GM23248 (cell line): ENCODE data around the gene SEC14L5. TPM values are rescaled to one million over a fixed set of nuclear protein-coding genes. Genes with fewer than 3 reads are reported as not detected.

Experiments
- DNase-seq: peaks from one replicate; pipeline ENCODE4 v3.0.0-alpha.2; 2015
- H2AFZ ChIP-seq: fragments of 200-600 bp; sonication (generic); 2 replicates; pipeline ENCODE4 v1.6.1; 2016; ENCODE audit warnings: antibody characterized with exemption
- H3F3A ChIP-seq: fragments of 200-600 bp; sonication (generic); 2 replicates; pipeline ENCODE4 v1.6.1; 2016; ENCODE audit warnings: mild to moderate bottlenecking, antibody characterized with exemption, mixed run types; ENCODE audit not compliant: insufficient read depth
- H3K27ac ChIP-seq: fragments of 200-600 bp; sonication (generic); 2 replicates; pipeline ENCODE4 v1.5.1; 2016; ENCODE audit warnings: mild to moderate bottlenecking
- H3K27me3 ChIP-seq: fragments of 200-600 bp; sonication (generic); replicated peaks from 2 replicates; pipeline ENCODE4 v1.6.1; 2016; ENCODE audit warnings: mild to moderate bottlenecking; ENCODE audit not compliant: insufficient read depth
- H3K36me3 ChIP-seq: fragments of 200-600 bp; sonication (generic); 2 replicates; pipeline ENCODE4 v1.6.1; 2016; ENCODE audit warnings: low read depth, mild to moderate bottlenecking
- H3K4me1 ChIP-seq: fragments of 200-600 bp; sonication (generic); 2 replicates; pipeline ENCODE4 v1.6.1; 2016; ENCODE audit warnings: mild to moderate bottlenecking; ENCODE audit not compliant: insufficient read depth
- H3K4me2 ChIP-seq: fragments of 200-600 bp; sonication (generic); one replicate; pipeline ENCODE4 v1.6.1; 2016; ENCODE audit warnings: mild to moderate bottlenecking; ENCODE audit not compliant: unreplicated experiment
- H3K4me3 ChIP-seq: fragments of 200-600 bp; sonication (generic); 2 replicates; pipeline ENCODE4 v1.5.1; 2016; ENCODE audit warnings: mild to moderate bottlenecking
- H3K79me2 ChIP-seq: fragments of 200-600 bp; sonication (generic); 2 replicates; pipeline ENCODE4 v1.6.1; 2016; ENCODE audit warnings: mild to moderate bottlenecking; ENCODE audit not compliant: insufficient read depth
- H3K9ac ChIP-seq: fragments of 200-600 bp; sonication (generic); 2 replicates; pipeline ENCODE4 v1.6.1; 2016; ENCODE audit warnings: mild to moderate bottlenecking
- H3K9me2 ChIP-seq: fragments of 200-600 bp; sonication (generic); 2 replicates; pipeline ENCODE4 v1.6.1; 2016; ENCODE audit warnings: mixed run types, mild to moderate bottlenecking, moderate library complexity; ENCODE audit not compliant: insufficient read depth
- H3K9me3 ChIP-seq: fragments of 200-600 bp; sonication (generic); one replicate; pipeline ENCODE4 v1.6.1; 2017; ENCODE audit warnings: low read depth
- H4K20me1 ChIP-seq: fragments of 200-600 bp; sonication (generic); 2 replicates; pipeline ENCODE4 v1.6.0; 2016; ENCODE audit not compliant: insufficient read depth
- EZH2 ChIP-seq: fragments of 200-600 bp; sonication (generic); IDR thresholded peaks from 2 replicates; pipeline ENCODE4 v1.6.1; 2018; ENCODE audit warnings: antibody characterized with exemption, mild to moderate bottlenecking; ENCODE audit not compliant: insufficient read depth, poor library complexity, severe bottlenecking
- EZH2phosphoT487 ChIP-seq: fragments of 200-600 bp; sonication (generic); IDR thresholded peaks from 2 replicates; pipeline ENCODE4 v1.6.1; 2018; ENCODE audit warnings: antibody characterized with exemption, moderate library complexity, mild to moderate bottlenecking, low read depth; ENCODE audit not compliant: insufficient read depth
- WGBS, 2 experiments: methylation state at CpG; one replicate each; pipeline ENCODE4 v1.1.6; 2015 to 2017; ENCODE audit warnings: low lambda C conversion rate in 2 of 2, low coverage in 1 of 2; ENCODE audit errors: missing lambda C conversion rate in 2 of 2; 5-methylcytosine and 5-hydroxymethylcytosine counted together
- in situ Hi-C: fragments of 300-500 bp; cut with MboI; formaldehyde crosslinking; loops from 2 replicates; pipeline ENCODE4 v1.15.0; 2020
- polyA plus RNA-seq: library from polyadenylated mRNA; unstranded; fragments of >200 nt; fragmentation: Nextera tagmentation; extraction: Ambion mirVana; gene quantifications from 2 replicates; pipeline ENCODE4 v1.2.1, GENCODE V29; 2016
- total RNA-seq: library from RNA; depleted of rRNA; stranded (reverse); fragments of >200 nt; shearing (Covaris generic); gene quantifications from 2 replicates; pipeline ENCODE4 v1.2.3, GENCODE V29; 2014

SEC14L5 gene
- total and polyA plus RNA-seq, 2 experiments from 2014 or later: not detected

DNA sequence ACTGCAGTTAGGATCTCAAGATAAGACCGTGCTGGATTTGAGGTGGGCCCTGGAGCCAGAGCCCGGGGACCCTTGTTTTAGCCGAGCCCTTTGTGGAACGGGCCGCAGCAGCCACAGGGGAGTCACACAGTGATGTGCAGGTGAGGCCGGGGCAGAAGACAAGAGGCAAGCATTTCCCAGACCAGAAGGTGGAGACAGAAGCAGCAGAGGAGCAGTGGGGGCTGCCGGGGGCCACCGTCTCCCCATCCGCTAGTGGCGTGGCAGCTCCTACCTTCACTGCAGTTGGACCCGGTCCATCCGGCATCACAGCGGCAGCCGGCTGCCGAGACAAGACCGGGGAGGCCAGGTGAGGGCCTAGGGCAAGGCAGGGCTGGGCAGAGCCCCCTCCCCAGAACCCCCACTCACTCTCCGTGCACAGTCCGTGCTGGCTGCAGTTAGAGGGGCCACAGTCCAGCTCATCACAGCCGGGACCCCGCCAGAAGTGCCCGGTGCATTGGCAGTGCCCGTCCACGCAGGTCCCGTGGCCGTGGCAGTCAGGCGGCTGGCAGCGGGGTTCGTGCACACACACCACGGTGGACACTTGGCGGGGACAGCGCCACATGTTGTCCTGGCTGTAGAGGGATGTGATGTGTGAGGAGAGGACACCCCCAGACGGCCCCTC lies 69.6 kb downstream of the SEC14L5 start:
- no peaks in the 10 kb centered on the region for H3K36me3 ChIP-seq
- WGBS, 2 experiments: 94% methylated on average over 32 of the region's 32 CpGs
- H3K9ac ChIP-seq: no peak overlapping the region
- no peaks in the 10 kb centered on the region for H3F3A ChIP-seq
- H4K20me1 ChIP-seq: no peaks in the 10 kb centered on the region
- H3K4me2 ChIP-seq: no peak overlapping the region
- H3K9me3 ChIP-seq: no peaks in the 10 kb centered on the region
- peaks cover 2% of the 10 kb centered on the region for H3K4me1 ChIP-seq
- 0 out of 2 replicates have a peak, but pooled peaks cover 4% of the 10 kb centered on the region for H3K79me2 ChIP-seq
- no peaks in the 10 kb centered on the region for H3K27me3 ChIP-seq
- no peak for TF ChIP-seq EZH2
- TF ChIP-seq EZH2phosphoT487: no peak
- no peak for DNase-seq
- H3K9me2 ChIP-seq: no peaks in the 10 kb centered on the region
- H3K27ac ChIP-seq: no peak overlapping the region
- in situ Hi-C loops: no loop called here
- no peak overlapping the region for H3K4me3 ChIP-seq
- no peak overlapping the region for H2AFZ ChIP-seq

GRCh38 chr16:5028950-5029475 lies 70.9 kb downstream of the SEC14L5 start:
- Histone ChIP-seq H4K20me1 (no peaks in the 10 kb centered on the region), H3K36me3 (no peaks in the 10 kb centered on the region), H3K27ac (no peak overlapping the region), H3K9ac (no peak overlapping the region), H2AFZ (no peak overlapping the region), H3K9me3 (no peaks in the 10 kb centered on the region), H3K4me2 (no peak overlapping the region), H3F3A (no peaks in the 10 kb centered on the region), H3K4me1 (peaks cover 4% of the 10 kb centered on the region), H3K9me2 (no peaks in the 10 kb centered on the region), H3K27me3 (no peaks in the 10 kb centered on the region), H3K4me3 (no peak overlapping the region), H3K79me2 (0 out of 2 replicates have a peak, but pooled peaks cover 4% of the 10 kb centered on the region)
- in situ Hi-C loops: no loop called here
- 91 to 94% methylated on average over 18 of the region's 18 CpGs for WGBS, 2 experiments
- no peak for DNase-seq
- no peak for TF ChIP-seq EZH2phosphoT487
- TF ChIP-seq EZH2: no peak

DNA sequence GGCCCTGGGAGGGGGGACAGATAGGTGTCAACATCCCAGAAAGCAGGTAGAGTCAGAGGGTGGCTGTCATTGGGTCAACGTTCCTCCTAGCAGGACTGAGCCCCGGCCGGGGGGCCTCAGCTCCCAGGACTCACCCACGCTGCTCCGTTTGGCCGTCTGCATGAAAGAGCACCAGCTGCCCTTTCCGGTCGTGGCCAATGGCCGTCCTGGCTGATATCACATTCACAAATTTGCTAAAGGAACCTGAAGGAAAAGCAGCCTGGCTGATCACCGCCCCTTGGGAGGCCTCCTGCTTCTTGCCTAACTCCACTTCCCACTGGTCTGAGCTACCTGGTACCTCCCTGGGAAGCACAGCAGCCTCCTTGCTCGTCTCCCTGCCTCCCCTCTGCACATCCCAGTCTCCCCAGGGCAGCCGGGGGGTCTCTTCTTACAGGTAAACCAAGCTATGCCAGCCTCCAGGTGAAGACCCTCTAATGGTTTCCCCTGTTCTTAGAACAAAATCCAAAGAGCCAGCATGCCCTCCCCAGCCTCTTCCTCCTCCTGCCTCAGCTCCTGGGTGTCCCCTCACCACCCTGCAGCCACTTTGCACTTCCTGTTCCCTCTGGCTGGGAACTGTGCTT lies 72.2 kb downstream of the SEC14L5 start:
- Histone ChIP-seq H3K9ac (no peak overlapping the region), H4K20me1 (no peaks in the 10 kb centered on the region), H3K27me3 (no peaks in the 10 kb centered on the region), H3K27ac (no peak overlapping the region), H3K79me2 (0 out of 2 replicates have a peak, but pooled peaks cover 4% of the 10 kb centered on the region), H3K4me1 (peaks cover 10% of the 10 kb centered on the region), H3K4me2 (no peak overlapping the region), H3K9me3 (no peaks in the 10 kb centered on the region), H2AFZ (no peak overlapping the region), H3K36me3 (no peaks in the 10 kb centered on the region), H3K9me2 (no peaks in the 10 kb centered on the region), H3K4me3 (no peak overlapping the region), H3F3A (no peaks in the 10 kb centered on the region)
- TF ChIP-seq EZH2 (no peak), EZH2phosphoT487 (no peak)
- 87% methylated on average over 10 to 12 of the region's 12 CpGs for WGBS, 2 experiments
- in situ Hi-C loops: no loop called here
- no peak for DNase-seq

DNA sequence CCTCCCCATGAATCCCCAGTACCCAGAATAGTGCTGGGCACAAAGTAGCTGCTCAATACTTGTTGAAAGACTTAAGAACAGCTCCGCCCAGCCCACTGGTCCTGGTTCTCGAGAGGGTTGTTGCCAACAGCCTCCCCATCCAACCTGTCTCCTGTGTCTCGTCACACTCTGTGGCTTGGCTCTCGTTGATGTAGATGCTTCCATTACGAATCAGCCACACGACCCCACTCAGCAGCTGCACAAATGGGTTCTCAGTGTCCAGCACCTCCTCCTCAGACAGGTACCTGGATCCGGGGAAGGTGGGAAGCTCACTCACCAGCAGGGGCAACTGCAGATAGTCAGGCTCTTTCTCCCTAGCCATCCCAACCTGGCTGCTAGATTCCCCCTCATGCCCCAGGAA lies 73.5 kb downstream of the SEC14L5 start:
- in situ Hi-C loops: no loop called here
- DNase-seq: no peak
- 59 to 66% methylated on average over 7 of the region's 7 CpGs for WGBS, 2 experiments

More for the DNA sequence above, 73.5 kb downstream of the SEC14L5 start:
- H3F3A ChIP-seq: no peaks in the 10 kb centered on the region
- H3K4me3 ChIP-seq: no peak overlapping the region
- H2AFZ ChIP-seq: no peak overlapping the region
- no peaks in the 10 kb centered on the region for H3K9me3 ChIP-seq
- H4K20me1 ChIP-seq: no peaks in the 10 kb centered on the region
- H3K36me3 ChIP-seq: no peaks in the 10 kb centered on the region
- TF ChIP-seq EZH2phosphoT487 (no peak), EZH2 (no peak)
- H3K79me2 ChIP-seq: 0 out of 2 replicates have a peak, but pooled peaks cover 4% of the 10 kb centered on the region
- no peak overlapping the region for H3K27ac ChIP-seq
- H3K4me1 ChIP-seq: peaks cover 10% of the 10 kb centered on the region
- no peak overlapping the region for H3K9ac ChIP-seq
- H3K9me2 ChIP-seq: no peaks in the 10 kb centered on the region
- no peaks in the 10 kb centered on the region for H3K27me3 ChIP-seq
- H3K4me2 ChIP-seq: no peak overlapping the region
